Rectal smooth muscle tissue (tissue), 1 donor: ENCODE measurements around the gene GAB4.
A peak's percentile ranks its signal among the peaks of the same experiment; 100 is the strongest.
"Not testable (repeated sequence)": the region's sequence is repeated elsewhere in the genome, so short reads cannot be mapped to it uniquely, and the experiment has no call there.

Experiments
- H3K27ac ChIP-seq: one replicate; pipeline ENCODE4 v1.7.0; 2013; ENCODE audit warnings: low read depth, low read length, inconsistent platforms
- H3K27me3 ChIP-seq: one replicate; pipeline ENCODE4 v1.7.0; 2013; ENCODE audit warnings: low read length; ENCODE audit not compliant: control insufficient read depth, insufficient read depth
- H3K36me3 ChIP-seq: one replicate; pipeline ENCODE4 v1.7.0; 2013; ENCODE audit warnings: low read length; ENCODE audit not compliant: control insufficient read depth, insufficient read depth
- H3K4me1 ChIP-seq: one replicate; pipeline ENCODE4 v1.7.0; 2013; ENCODE audit warnings: low read length; ENCODE audit not compliant: control insufficient read depth, insufficient read depth
- H3K4me3 ChIP-seq: one replicate; pipeline ENCODE4 v1.7.0; 2013; ENCODE audit warnings: low read length
- H3K9ac ChIP-seq: one replicate; pipeline ENCODE4 v1.7.0; 2013; ENCODE audit warnings: low read length

The GAB4 gene, protein sequence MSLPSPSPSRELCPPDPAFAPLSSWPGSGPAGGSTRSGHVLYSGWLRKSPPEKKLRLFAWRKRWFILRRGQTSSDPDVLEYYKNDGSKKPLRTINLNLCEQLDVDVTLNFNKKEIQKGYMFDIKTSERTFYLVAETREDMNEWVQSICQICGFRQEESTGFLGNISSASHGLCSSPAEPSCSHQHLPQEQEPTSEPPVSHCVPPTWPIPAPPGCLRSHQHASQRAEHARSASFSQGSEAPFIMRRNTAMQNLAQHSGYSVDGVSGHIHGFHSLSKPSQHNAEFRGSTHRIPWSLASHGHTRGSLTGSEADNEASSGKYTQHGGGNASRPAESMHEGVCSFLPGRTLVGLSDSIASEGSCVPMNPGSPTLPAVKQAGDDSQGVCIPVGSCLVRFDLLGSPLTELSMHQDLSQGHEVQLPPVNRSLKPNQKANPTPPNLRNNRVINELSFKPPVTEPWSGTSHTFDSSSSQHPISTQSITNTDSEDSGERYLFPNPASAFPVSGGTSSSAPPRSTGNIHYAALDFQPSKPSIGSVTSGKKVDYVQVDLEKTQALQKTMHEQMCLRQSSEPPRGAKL

DNA sequence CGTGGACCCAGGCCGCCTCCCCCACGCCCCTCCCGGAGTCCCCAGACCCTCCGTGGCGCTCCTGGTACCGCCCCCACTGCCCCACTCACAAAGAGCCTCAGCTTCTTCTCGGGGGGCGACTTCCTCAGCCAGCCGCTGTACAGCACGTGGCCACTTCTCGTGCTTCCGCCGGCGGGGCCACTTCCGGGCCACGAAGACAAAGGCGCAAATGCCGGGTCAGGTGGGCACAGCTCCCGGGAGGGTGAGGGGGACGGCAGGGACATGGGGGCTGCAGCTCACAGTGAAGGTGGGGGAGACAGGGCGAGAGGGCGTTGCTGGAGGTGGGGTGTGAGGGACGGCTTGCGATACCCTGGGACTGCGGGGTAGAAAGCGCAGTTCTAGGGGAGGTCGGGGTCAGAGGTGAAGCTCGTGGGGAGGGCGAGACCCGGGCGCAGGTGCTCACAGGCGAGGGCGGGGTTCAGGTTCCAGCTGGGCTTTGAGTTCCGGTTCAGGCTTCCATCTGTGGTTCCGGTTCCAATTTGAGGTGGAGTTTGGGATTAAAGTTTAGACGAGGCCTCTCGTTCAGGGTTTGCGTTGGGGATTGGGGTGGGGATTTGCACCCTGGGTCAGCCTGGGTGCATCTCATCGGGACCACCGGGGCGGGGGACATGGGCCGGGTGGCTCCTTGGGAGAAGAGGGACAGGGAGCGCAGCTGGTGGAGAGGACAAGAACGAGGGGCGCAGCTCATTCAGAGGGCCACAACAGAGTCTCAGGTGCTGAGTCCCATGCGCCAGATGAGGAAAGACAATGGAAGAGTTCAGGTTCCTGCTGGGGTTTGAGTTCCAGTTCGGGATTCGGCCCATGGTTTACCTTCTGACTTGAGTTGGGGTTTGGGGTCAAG, at the start of gene GAB4:
Gene GAB4, minus strand, starts transcription at position 371 of the 880 bp plus-strand sequence. Its CDS starts 108 bp downstream, at position 263.
- H3K36me3 ChIP-seq: no peaks in the 10 kb centered on the region
- H3K4me3 ChIP-seq: no peak within 1 kb of the TSS
- no peaks in the 10 kb centered on the region for H3K27me3 ChIP-seq
- H3K9ac ChIP-seq: no peak within 1 kb of the TSS
- H3K4me1 ChIP-seq: no peaks in the 10 kb centered on the region
- no peak within 1 kb of the TSS for H3K27ac ChIP-seq

DNA sequence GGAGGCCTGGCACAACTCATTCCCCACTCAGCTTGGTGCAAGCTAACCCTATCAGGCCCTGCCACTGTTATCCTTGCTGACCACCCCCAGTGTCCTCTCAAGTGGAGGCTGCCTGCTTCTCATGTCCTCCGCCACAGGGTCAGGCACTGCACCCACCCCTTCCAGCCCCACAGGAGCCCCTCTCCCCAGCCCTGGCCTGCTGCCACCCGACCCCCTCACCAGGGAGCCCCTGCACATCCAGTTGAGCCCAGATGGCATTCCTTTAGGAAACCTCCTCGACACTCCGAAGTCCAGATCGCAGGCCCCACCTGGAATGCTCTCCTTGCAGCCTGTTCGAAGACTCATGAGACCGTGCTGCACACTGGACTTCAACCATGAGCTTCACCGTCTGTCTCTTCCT, 48.8 kb upstream of the GAB4 start:
- no peak overlapping the region for H3K27ac ChIP-seq
- no peaks in the 10 kb centered on the region for H3K4me1 ChIP-seq
- H3K27me3 ChIP-seq: peaks cover 5% of the 10 kb centered on the region
- H3K9ac ChIP-seq: no peak overlapping the region
- H3K4me3 ChIP-seq: no peak overlapping the region
- H3K36me3 ChIP-seq: no peaks in the 10 kb centered on the region

DNA sequence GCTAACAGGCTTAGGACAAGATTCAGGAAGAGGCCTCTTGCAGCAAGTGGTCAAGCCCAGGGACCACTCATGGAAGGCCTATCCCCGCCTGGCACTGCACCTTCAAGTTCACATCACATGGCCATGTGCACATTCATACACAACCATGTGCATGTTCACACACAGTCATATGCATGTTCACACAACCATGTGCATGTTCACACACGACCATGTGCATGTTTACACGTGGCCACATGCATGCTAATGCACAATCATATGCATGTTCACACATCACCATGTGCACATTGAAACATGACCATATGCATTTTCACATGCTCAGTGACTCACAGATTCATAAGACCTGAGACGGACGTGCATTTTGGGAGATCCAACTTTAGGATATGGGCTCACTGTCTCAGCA, 48.0 kb upstream of the GAB4 start:
- Histone ChIP-seq H3K4me3 (no peak overlapping the region), H3K27me3 (peaks cover 2% of the 10 kb centered on the region), H3K36me3 (no peaks in the 10 kb centered on the region), H3K9ac (no peak overlapping the region), H3K4me1 (no peaks in the 10 kb centered on the region), H3K27ac (no peak overlapping the region)

DNA sequence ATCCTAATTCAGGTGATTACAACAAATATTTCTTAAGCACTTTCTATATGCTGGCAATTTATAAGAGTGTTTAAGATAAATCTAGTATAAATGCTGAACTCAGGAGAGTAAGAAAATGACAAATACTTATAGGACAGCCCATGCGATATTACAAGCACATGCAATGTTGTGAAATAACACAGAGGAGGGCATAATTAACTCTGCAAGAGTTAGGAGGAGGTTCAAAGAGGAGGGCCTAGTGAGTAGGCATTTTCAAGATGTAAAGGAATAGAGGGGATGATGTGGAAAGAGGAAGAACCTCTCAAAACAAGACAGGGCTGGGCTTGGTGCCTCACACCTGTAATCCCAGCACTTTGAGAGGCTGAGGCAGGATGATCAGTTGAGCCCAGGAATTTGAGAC, 39.6 kb upstream of the GAB4 start:
- H3K27me3 ChIP-seq: no peaks in the 10 kb centered on the region
- no peaks in the 10 kb centered on the region for H3K36me3 ChIP-seq
- no peak overlapping the region for H3K27ac ChIP-seq
- H3K9ac ChIP-seq: no peak overlapping the region
- no peak overlapping the region for H3K4me3 ChIP-seq
- no peaks in the 10 kb centered on the region for H3K4me1 ChIP-seq

DNA sequence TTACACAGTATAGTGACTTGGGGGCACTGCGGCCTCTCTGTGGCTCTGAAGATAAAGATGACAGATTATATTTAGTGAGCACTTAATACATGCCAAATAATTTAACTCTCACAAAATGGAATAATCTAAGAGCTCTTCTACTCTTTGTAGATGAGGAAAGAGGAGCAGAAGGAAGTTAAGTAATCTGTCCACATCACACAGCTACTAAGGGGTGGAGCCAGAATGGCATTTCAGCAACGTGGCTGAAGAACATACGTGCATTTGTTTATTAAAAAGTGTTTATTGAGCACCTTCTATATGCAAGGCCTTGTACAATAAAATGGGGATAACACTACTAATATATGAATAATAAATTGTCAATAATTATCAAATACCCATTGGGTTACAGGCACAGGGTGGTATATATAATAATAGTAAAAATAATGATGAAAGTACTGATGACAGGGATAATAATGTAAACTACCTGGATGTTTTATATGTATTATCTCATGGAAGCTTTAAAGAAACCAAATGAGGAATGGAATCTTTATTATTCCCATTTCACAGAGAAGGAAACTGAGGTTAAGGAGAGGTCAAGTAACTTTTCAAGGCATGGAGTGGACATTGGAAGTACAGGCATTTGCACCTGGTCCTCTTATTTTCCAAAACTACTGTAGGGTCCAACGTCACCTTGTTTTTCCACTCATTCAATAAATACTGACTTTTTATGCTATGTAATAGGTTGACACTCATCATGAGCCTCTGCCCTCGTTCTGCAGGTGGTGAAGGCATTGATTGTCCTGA, 38.7 kb upstream of the GAB4 start:
- H3K27me3 ChIP-seq: no peaks in the 10 kb centered on the region
- no peaks in the 10 kb centered on the region for H3K4me1 ChIP-seq
- no peaks in the 10 kb centered on the region for H3K36me3 ChIP-seq
- H3K27ac ChIP-seq: no peak overlapping the region
- no peak overlapping the region for H3K4me3 ChIP-seq
- no peak overlapping the region for H3K9ac ChIP-seq

DNA sequence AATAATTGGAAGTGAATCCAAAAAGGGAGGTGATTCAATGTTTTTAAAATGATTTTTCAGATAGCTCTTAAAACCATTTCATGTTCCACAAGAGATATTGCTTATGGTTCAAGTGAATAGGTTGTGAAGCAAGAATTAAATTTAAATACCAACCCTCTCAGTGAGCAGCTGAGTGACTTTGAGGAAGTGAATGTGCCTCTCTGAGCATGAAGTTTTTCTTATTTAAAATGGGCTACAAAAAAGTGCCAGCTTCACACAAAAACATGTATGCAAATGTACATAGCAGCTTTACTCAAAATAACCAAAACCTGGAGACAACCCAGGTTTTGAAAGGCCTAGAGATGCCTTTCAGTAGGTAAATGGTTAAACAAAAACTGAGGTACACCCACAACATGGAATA, 35.5 kb upstream of the GAB4 start:
- H3K27me3 ChIP-seq: no peaks in the 10 kb centered on the region
- no peaks in the 10 kb centered on the region for H3K4me1 ChIP-seq
- no peak overlapping the region for H3K9ac ChIP-seq

DNA sequence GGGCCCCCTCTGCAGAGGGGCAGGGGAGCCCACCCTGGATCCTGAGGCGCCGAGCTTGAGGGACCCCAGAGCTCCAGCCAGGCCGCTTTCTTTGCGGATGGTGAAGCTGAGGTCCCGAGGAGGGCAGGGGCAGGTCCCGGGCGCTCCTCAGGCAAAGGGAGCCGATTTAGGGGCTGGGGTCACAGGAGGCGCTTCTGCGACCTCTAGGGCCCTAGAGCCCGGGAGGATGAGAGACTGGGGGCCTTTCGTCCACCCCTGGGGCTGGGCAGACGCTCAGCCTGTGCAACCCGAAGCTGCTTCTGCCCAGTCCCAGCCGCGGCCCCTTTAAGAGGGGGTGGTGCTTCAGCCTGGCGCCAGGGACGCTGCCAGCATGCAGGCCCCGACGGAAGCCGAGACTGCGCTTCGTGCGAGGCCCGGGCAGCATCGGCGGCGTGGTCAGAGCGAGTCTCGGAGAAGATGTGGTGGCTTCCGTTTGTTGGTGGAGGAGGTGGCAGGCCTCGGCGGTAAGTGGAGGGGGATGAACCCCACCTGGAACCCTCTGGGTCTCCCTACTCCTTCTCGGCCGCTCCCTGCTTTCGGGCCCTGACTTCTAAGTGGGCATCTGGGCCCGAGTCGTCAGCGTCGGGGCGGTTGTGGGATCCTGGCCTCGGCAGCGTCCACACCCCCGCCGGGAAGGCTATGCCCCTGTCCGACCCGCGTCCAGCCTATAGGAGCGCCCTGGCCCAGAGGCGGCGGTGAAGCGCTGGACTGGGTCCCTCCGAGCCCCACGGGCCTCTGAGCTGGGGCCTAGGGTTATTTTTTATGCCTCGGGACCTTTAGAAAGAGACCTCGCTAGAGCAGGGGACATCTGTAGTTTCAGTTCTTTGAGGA, 29.1 kb upstream of the GAB4 start:
- H3K4me1 ChIP-seq, H3K9ac ChIP-seq, H3K36me3 ChIP-seq, H3K27ac ChIP-seq, H3K4me3 ChIP-seq, H3K27me3 ChIP-seq: not testable (repeated sequence)

More for the DNA sequence above, 35.5 kb upstream of the GAB4 start:
- H3K27ac ChIP-seq: no peak overlapping the region
- no peaks in the 10 kb centered on the region for H3K36me3 ChIP-seq
- no peak overlapping the region for H3K4me3 ChIP-seq

DNA sequence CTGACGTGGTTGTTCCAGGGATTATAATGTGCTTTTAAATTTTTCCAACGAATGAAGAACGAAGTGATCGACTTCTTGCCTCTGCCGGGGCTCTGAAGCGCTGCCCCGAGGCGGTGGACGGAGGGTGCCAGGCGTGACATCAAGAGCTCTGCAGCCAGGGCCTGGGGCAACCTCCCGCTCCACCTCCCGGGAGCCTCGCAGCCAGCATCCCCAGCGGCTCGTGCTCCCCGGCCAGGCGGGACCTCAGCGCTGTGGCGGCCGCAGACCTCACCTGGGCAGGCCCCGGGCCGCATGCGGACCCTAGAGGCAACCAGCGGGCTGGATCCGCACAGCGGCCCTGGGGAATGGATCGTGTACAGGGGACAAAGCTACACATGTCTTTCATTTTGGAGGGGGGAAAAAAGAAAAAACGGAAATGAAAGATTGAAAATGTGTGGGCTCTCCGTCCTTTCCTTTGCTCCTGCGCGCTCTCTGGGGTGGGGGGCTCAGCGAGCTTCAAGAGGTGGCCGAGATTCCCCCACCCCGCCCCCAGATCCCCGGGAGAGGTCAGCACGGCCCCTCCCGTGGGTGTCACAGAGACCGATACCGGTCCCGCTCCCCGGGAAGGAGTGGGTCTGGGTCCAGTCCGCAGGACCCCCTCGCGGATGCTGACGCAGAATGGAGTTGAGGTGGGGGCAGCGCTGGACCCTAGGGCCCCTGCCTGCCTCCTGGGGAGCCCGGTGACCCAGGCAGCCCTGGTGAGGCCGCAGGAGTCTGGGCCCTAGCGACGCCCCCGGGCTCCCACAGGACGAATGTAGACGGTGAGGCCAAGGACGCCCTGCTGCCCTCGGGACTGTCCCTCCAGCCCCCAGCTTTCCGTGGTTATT, 28.2 kb upstream of the GAB4 start:
- H3K9ac ChIP-seq, H3K4me1 ChIP-seq, H3K36me3 ChIP-seq, H3K27me3 ChIP-seq, H3K27ac ChIP-seq: not testable (repeated sequence)
- H3K4me3 ChIP-seq: peak overlapping the region; percentile 27

DNA sequence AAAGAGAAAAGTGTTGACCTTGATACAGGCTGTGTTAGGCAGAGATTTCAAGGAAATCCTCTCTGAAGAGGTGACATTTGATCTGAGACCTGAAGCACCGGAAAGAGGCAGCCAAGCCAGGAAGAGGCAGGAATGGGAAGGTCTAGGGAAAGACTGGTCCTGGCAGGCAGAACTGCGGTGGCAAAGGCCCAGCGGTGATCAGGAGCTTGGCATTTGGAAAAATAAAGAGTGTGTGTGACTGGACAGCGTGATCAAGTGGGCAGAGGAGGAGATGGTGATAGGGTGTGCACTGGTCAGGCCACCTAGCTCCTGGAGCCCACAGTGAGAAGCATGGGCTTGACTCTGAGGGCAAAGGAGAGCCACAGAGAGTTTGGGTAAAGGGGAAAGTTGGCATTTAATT, 27.2 kb upstream of the GAB4 start:
- no peaks in the 10 kb centered on the region for H3K4me1 ChIP-seq
- no peak overlapping the region for H3K4me3 ChIP-seq
- H3K27me3 ChIP-seq: no peaks in the 10 kb centered on the region
- H3K9ac ChIP-seq: no peak overlapping the region
- no peak overlapping the region for H3K27ac ChIP-seq
- H3K36me3 ChIP-seq: no peaks in the 10 kb centered on the region

DNA sequence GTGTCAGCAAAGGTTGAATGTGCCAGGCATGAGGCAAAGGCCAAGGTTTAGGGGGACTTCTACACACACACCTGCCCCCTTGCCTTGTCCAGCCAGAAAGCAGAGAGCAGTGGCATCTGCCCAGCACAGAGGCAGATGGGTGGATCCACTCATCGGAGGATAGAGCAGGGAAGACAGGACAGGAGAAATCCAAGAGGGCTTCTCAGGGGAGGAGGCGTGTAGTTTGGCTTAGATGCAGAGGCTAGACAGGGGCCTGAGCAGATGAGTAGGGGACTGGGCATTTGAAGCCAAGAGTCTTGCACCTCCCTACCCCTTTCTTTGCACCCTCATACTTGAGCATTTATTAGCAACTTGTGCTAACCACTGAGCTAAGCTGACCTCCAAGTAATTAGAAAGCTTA, 26.5 kb upstream of the GAB4 start:
- H3K27me3 ChIP-seq, H3K27ac ChIP-seq, H3K36me3 ChIP-seq, H3K4me1 ChIP-seq, H3K9ac ChIP-seq, H3K4me3 ChIP-seq: not testable (repeated sequence)

DNA sequence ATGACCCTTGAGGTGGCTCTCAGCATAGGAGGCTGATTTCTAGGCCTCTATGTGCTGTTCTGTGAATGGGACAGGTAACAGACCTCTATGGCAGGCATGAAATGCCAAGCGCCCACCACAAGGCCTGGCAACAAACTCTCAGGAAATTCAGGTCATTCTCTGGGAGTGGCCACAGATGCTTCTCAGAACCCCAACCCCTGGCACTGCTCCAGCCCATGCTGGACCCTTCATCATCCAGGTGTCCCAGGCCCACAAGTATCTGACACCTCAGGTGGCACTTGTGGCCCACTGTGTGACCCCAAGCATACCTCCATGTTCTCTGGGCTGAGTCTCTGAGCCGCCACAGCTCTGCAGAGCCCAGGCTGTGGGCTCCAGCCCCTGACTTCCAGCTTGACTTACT, 24.3 kb upstream of the GAB4 start:
- H3K4me1 ChIP-seq, H3K27me3 ChIP-seq, H3K27ac ChIP-seq, H3K9ac ChIP-seq, H3K36me3 ChIP-seq, H3K4me3 ChIP-seq: not testable (repeated sequence)
